HG02642 (cell line): ENCODE measurements around the gene ZNF273.
A peak's percentile ranks its signal among the peaks of the same experiment; 100 is the strongest.
"Not testable (repeated sequence)": the region's sequence is repeated elsewhere in the genome, so short reads cannot be mapped to it uniquely, and the experiment has no call there.

Source experiments
- ATAC-seq: cut with Tn5 transposase; IDR thresholded peaks from one replicate; pipeline ENCODE4 v1.9.1; 2021; ENCODE audit warnings: mild to moderate bottlenecking; ENCODE audit not compliant: unreplicated experiment, poor library complexity

The ZNF273 gene

DNA sequence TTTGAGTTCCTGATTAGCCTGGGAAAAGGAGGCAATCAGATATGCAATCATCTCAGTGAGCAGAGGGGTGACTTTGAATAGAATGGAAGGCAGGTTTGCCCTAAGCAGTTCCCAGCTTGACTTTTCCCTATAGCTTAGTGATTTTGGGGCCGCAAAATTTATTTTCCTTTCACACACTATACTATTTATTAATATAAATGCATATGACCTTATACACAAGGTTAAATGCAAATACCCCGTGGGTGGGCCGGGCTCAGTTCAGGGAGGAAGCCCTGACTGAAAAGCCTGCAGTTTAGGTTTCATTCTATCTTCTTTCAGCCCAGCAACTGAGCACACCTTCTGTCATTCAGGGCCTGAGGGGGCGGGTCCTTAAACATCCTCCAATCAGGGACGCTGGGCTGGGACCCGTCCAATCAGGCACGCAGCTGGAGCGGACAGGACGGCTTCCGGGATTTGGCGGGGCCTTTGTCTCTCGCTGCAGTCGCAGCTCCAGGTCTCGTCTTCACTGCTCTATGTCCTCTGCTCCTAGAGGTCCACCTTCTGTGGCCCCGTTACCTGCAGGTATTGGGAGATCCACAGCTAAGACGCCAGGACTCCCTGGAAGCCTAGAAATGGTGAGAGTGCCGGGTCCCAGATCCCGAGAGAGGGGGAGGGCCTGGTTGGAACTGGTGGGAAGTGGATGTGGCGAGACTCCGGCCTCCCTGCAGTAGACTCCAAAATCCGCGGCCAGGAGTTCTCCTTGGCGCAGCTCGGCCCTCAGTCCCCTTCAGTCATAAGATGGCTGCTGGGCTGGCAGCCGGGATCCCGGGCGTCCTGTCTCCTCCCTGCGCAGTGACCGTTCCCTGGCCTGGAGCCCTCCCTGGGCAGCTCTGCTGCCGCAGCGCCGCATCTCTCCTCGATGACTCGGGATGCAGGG lies at the start of gene ZNF273:
Gene ZNF273, plus strand, starts transcription at position 468 of the 916 bp plus-strand sequence. Its CDS starts 45 bp downstream, at position 513.
- peak; percentile 99 for ATAC-seq

DNA sequence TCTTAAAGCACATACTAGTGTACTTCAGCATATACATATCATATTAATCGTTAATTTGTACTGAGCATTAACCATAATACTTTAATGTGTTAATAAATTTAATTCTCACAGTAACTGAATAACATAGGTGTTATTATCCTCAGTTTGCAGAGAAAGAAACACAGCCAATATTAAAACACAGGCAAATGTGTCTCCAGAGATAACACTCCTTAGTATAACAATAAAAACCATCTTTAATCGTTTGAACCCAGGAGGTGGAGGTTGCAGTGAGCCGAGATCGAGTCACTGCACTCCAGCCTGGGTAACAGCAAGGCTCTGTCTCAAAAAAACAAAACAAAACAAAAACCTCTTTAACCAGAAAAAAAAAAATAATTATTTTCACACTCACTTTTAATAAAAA lies 49.4 kb upstream of the ZNF273 start:
- ATAC-seq: no peak

GRCh38 chr7:64854969-64855368 lies 48.1 kb upstream of the ZNF273 start:
- no peak for ATAC-seq

DNA sequence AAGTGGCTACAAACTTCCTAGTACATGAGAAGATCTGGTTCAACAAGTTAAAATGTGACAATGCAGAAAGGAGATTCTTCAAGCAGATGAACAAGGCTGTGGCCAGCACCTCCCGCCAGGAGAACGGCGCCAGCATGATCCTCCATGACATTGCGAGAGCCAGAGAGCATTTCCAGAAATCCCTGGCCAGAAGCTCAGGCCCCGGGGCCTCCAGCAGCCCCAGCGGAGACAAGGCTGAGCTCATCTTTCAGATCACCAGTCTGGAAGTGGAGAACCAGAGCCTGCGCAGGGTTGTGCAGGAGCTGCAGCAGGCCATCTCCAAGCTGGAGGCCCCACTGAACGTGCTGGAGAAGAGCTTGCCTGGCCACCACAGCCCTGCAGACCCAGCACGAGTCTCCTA lies 40.1 kb upstream of the ZNF273 start:
- no peak for ATAC-seq

- ATAC-seq: not testable (repeated sequence)
Observed at GRCh38 chr7:64863530-64863929, 39.5 kb upstream of the ZNF273 start.

DNA sequence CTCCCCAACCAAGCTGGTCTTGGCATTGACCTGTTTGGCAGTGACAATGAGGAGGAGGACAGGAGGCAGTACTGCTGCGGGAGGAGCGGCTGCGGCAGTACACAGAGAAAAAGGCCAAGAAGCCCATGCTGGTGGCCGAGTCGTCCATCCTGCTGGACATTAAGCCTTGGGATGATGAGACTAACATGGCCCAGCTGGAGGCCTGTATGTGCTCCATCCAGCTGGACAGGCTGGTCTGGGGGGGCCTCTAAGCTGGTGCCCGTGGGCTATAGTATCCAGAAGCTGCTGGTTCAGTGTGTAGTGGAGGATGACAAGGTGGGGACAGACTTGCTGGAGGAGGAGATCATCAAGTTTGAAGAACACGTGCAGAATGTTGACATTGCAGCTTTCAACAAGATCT lies 39.1 kb upstream of the ZNF273 start:
- no peak for ATAC-seq

DNA sequence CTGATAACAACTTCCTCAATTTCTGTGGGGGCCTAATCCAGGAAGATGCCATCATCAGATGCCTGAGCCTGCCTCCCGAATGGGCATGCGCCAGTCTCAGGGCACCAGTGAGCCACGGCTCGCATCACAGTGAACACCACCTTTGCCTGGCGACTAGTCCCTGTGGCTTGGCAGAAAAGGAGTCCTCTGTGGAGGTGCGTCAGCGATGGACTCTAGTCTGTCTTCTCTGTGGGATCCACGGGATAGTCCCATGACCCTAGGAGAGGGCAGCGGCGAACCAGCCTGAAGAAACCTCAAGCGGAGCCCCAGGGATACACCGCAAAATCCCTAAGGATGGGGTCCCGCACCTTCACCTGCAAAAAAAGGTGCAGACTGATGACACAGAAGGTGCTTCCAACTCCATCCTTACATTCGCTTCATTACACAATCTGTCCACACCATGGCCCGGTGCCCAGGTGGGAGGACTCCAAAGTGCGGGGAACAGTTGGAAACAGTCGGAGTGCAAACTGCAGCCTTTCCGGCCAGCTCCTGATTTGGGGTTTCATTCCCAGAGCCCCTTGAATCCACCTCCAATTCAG lies 35.1 kb upstream of the ZNF273 start:
- no peak for ATAC-seq

GRCh38 chr7:64868499-64868898 lies 34.6 kb upstream of the ZNF273 start:
- ATAC-seq: no peak

DNA sequence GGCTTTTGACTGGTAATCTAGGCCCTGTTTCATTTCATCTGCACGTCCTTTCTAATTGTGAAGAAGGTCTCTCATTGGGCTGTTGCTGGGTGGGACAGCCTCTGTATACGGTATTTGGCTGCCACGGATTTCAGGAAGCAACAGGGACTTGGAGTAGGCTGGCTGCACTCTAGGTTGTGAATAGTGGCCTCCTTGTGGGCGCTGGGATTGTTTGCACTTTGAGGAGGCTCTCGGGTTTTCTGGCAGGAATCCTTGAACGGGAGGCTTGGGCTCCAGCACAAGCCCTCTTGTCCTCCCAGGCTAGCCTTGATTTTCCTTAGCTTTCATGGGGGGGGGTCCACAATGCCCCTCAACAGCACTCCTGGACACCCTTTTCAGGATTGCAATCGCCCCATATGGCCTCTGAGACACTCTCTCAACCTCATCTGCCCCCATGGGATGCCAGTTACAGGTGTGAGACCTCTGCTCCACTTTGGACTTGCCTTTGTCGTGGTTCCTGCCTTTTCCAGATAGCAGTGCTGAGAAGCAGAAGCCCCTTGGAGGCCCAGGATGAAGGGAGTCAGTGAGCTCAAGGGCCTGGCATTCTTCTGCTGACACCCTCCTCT lies 33.9 kb upstream of the ZNF273 start:
- no peak for ATAC-seq

DNA sequence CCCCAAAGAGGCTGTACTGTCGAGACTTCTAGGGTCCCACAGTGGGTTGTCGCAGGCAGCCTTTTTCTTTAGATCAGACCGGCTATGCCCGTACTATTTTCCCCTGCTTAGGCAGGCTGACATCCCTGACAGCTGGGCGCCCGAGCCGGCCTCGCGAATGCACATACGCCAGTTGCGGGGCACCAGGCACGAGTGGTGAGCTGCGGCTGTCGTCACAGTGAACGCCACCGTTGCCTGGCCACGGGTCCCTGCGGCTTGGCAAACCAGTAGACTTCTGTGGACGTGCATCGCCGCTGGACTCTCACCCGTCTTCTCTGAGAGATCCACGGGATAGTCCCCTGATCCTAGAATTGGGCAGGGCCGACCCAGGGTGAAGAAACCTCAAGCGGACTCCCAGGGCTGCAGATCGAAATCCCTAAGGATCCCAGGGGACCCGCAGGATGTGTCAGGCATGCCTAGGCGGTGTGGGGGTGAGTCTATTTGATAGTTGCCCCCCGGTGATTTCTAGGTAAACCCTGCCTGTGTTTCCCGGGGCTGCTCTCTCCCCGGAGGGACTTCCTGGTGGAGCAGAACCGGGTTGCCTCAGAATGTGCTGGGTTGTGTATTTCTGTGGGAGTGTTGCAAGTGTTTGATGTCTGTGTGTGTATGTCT lies 33.0 kb upstream of the ZNF273 start:
- no peak for ATAC-seq

DNA sequence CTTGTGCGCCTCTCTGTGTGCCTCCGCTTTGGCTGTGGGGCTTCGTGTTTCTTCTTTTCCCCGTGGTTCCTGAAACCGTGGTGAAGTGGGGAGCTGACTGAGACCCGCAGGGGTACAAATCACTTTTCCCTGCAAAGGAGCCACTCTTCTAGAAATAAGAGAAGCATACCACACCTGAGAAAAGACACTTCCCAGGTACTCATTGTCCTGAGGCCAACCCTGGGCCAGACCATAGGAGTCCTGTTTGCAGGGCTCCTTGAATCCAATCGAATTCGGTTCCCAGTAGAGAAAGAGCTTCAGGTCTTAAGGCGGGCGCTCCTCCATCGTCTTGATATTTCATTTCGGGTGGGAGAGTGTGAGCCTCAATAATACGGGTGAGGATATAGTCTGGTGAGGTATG lies 32.4 kb upstream of the ZNF273 start:
- no peak for ATAC-seq

DNA sequence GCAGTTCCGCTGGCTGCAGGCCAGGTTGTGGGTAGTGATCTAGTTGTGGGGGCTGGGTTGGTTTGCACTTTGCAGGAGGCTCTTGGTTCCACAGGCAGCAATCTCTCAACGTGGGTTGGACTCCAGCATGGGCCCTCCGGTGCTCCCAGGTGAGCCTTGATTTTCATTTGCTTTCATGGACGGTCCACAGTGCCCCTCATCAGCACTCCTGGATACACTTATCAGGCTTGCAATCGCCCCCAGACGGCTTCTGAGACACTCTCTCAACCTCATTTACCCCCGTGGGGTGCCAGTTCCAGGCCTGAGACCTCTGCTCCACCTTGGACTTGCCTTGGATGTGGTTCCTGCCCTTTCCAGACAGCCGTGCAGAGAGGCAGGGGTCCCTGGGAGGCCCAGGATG lies 31.3 kb upstream of the ZNF273 start:
- no peak for ATAC-seq

GRCh38 chr7:64872351-64873154 lies 30.5 kb upstream of the ZNF273 start:
- ATAC-seq: no peak

DNA sequence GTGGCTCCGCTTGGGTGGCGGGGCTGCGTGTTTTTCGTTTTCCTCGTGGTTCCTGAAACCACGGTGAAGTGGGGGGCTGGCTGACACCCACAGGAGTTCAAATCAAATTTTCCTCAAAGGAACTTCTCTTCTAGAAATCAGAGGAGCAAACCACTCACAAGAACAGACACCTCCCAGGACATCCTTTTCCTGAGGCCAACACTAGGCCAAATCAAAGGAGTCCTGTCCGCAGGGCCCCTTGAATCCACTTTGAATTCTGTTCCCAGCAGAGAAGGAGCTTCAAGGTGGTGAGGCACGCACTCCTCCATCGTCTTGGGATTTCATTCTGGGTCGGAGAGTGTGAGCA lies 29.9 kb upstream of the ZNF273 start:
- no peak for ATAC-seq

DNA sequence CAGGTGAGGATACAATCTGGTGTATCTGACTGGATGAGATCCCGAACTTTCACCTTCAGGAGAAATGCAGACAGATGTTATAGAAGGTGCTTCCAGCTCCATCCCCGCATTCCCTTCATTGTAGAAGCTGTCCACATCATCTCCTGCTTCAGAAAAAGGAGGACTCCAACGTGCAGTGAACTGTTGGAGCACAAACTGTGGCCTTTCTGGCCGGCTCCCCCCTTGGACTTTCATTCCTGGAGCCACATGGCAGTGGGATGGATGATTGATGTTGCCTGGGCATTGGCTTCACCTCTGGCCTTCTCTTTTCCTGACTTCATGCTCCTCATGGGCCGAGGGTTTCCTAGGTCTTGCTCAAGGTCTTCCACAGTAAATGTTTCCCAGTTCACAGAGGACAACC lies 29.6 kb upstream of the ZNF273 start:
- ATAC-seq: no peak

- ATAC-seq: no peak
Observed at GRCh38 chr7:64874114-64874513, 29.0 kb upstream of the ZNF273 start.

GRCh38 chr7:64874562-64875250 lies 28.4 kb upstream of the ZNF273 start:
- no peak for ATAC-seq

DNA sequence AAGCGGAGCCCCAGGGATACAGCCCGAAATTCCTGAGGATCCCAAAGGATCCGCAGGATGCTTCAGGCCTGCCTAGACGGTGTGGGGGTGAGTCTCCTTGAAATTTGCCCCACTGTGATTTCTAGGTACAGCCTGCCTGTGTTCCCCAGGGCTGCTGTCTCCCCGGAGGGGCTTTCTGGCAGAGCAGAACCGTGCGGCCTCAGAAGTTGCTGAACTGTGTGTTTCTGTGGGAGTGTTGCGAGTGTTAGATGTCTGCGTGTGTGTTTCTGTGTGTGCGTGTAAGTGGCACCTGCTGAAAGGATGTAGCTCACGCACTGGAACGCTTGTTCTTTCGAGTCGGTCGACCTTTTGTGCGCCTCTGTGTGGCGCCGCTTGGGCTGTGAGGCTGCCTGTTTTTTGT lies 27.8 kb upstream of the ZNF273 start:
- no peak for ATAC-seq

DNA sequence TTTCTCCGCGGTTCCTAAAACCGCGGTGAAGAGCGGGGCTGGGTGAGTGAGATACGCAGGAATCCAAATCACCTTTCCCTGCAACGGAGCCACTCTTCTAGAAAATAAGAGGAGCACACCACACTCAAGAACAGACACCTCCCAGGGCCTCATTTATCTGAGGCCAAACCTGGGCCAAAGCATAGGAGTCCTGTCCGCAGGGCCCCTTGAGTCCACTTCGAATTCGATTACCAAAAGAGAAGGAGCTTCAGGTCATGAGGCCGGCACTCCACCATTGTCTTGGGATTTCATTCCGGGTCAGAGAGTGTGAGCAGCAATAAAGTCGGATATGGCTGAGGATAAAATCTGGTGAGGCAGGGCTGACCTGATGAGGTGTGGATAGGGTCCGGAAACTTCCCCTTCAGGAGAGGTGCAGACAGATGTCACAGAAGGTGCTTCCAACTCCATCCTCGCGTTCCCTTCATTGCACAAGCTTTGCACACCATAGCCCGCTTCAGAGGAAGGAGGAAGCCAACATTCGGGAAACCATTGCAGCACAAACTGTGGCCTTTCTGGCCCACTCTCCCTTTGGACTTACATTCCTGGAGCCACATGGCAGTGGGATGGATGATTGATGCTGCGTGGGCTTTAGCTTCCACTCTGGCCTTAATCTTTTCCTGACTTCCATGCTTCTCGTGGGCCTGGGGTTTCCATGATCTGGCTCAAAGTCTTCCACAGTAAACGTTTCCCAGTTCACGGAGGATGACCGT lies 27.2 kb upstream of the ZNF273 start:
- ATAC-seq: no peak
